Measurements from ENCODE around the gene CLEC16A.

CLEC16A gene

GRCh38 chr16:11144122-11144521 lies 199.8 kb downstream of the CLEC16A start:
- in situ Hi-C loops (cut with MboI; ENCODE audit: low sequenced_read_pairs), result no loop called here

- in situ Hi-C loops (cut with MboI; ENCODE audit: low sequenced_read_pairs), result no loop called here
These were observed 200.9 kb downstream of the CLEC16A start for GRCh38 chr16:11145173-11145818.

GRCh38 chr16:11145819-11146211 lies 201.5 kb downstream of the CLEC16A start:
- in situ Hi-C loops (cut with MboI; ENCODE audit: low sequenced_read_pairs), result no loop called here

GRCh38 chr16:11147033-11147753 lies 202.8 kb downstream of the CLEC16A start:
- in situ Hi-C loops (cut with MboI; ENCODE audit: low sequenced_read_pairs), result no loop called here

GRCh38 chr16:11147754-11148444 lies 203.5 kb downstream of the CLEC16A start:
- in situ Hi-C loops (cut with MboI; ENCODE audit: low sequenced_read_pairs), result no loop called here

GRCh38 chr16:11149011-11149616 lies 204.8 kb downstream of the CLEC16A start:
- in situ Hi-C loops (cut with MboI; ENCODE audit: low sequenced_read_pairs), result no loop called here

- in situ Hi-C loops (cut with MboI; ENCODE audit: low sequenced_read_pairs), result no loop called here
These were observed 205.8 kb downstream of the CLEC16A start for GRCh38 chr16:11150190-11150589.

GRCh38 chr16:11151156-11151884 lies 207.0 kb downstream of the CLEC16A start:
- in situ Hi-C loops (cut with MboI; ENCODE audit: low sequenced_read_pairs), result no loop called here

- in situ Hi-C loops (cut with MboI; ENCODE audit: low sequenced_read_pairs), result no loop called here
These were observed 207.7 kb downstream of the CLEC16A start for GRCh38 chr16:11151885-11152629.

- in situ Hi-C loops (cut with MboI; ENCODE audit: low sequenced_read_pairs), result no loop called here
These were observed 208.4 kb downstream of the CLEC16A start for GRCh38 chr16:11152677-11153331.

- in situ Hi-C loops (cut with MboI; ENCODE audit: low sequenced_read_pairs), result no loop called here
These were observed 211.0 kb downstream of the CLEC16A start for GRCh38 chr16:11155284-11155806.

- in situ Hi-C loops (cut with MboI; ENCODE audit: low sequenced_read_pairs), result no loop called here
These were observed 212.0 kb downstream of the CLEC16A start for GRCh38 chr16:11156401-11156800.

- in situ Hi-C loops (cut with MboI; ENCODE audit: low sequenced_read_pairs), result no loop called here
These were observed 212.8 kb downstream of the CLEC16A start for GRCh38 chr16:11157143-11157542.

GRCh38 chr16:11158018-11158417 lies 213.7 kb downstream of the CLEC16A start:
- in situ Hi-C loops (cut with MboI; ENCODE audit: low sequenced_read_pairs), result no loop called here

- in situ Hi-C loops (cut with MboI; ENCODE audit: low sequenced_read_pairs), result no loop called here
These were observed 214.9 kb downstream of the CLEC16A start for GRCh38 chr16:11159282-11159681.

GRCh38 chr16:11160676-11161115 lies 216.3 kb downstream of the CLEC16A start:
- in situ Hi-C loops (cut with MboI; ENCODE audit: low sequenced_read_pairs), result no loop called here

- in situ Hi-C loops (cut with MboI; ENCODE audit: low sequenced_read_pairs), result no loop called here
These were observed 217.1 kb downstream of the CLEC16A start for GRCh38 chr16:11161439-11161838.

GRCh38 chr16:11161974-11162373 lies 217.6 kb downstream of the CLEC16A start:
- in situ Hi-C loops (cut with MboI; ENCODE audit: low sequenced_read_pairs), result no loop called here

- in situ Hi-C loops (cut with MboI; ENCODE audit: low sequenced_read_pairs), result no loop called here
These were observed 218.4 kb downstream of the CLEC16A start for GRCh38 chr16:11162586-11163268.

All from HL-60/S4 treated with phorbol 12-myristate 13-acetate at 8.2 ng/mL for 4 days and 3 days (cell line).